Body of pancreas (tissue), 4 donors: ENCODE results near the gene PIAS2. TPM values are rescaled to one million over a fixed set of nuclear protein-coding genes. Genes with fewer than 3 reads are reported as not detected.
"Not testable (repeated sequence)": the region's sequence is repeated elsewhere in the genome, so short reads cannot be mapped to it uniquely, and the experiment has no call there.

Experiments
- ATAC-seq: fragments of 150-250 bp; one replicate; pipeline ENCODE4 v1.9.1; 2016
- DNase-seq, 4 donors: peaks; one replicate each; pipeline ENCODE4 v3.0.0-alpha.2; 2019
- H3K27ac ChIP-seq, 4 donors: fragments of 200-600 bp; sonication (generic); 1 replicate in 3 of 4; 2 replicates in 1 of 4; pipeline versions ENCODE4 v1.5.1 to v1.6.1; 2016 to 2019; ENCODE audit warnings: mild to moderate bottlenecking in 1 of 4, mixed read lengths in 1 of 4, moderate library complexity in 1 of 4
- H3K27me3 ChIP-seq, 2 donors: fragments of 200-600 bp; sonication (generic); one replicate each; pipeline ENCODE4 v1.6.0; 2016; ENCODE audit warnings: mild to moderate bottlenecking in 1 of 2
- H3K36me3 ChIP-seq, 2 donors: fragments of 200-600 bp; sonication (generic); replicated peaks in 1 of 2; 2 replicates each; pipeline ENCODE4 v1.5.1; 2016; ENCODE audit warnings: low read depth in 2 of 2; ENCODE audit not compliant: insufficient read depth in 1 of 2
- H3K4me1 ChIP-seq: fragments of 200-600 bp; sonication (generic); one replicate; pipeline ENCODE4 v1.6.0; 2016
- H3K4me3 ChIP-seq, 2 donors: fragments of 200-600 bp; sonication (generic); 1 replicate in 1 of 2; 2 replicates in 1 of 2; pipeline ENCODE4 v1.5.1; 2016 to 2019
- H3K9me3 ChIP-seq, 3 donors: fragments of 200-600 bp; sonication (generic); 1 replicate in 2 of 3; 2 replicates in 1 of 3; pipeline ENCODE4 v1.5.1; 2016
- CTCF ChIP-seq, 7 experiments: fragments of 450-650 bp in 4 of 7; fragments of 200-600 bp in 3 of 7; sonication (generic) in 3 of 7; IDR thresholded peaks; one replicate each; pipeline ENCODE4 v1.5.1; 2016 to 2019; ENCODE audit warnings: antibody characterized with exemption in 7 of 7
- POLR2A ChIP-seq, 3 donors: fragments of 450-650 bp; IDR thresholded peaks; one replicate each; pipeline ENCODE4 v1.6.1; 2016; ENCODE audit warnings: antibody characterized with exemption in 3 of 3, mild to moderate bottlenecking in 2 of 3
- WGBS, 2 donors: methylation state at CpG; one replicate each; pipeline ENCODE4 v1.1.5; 2017; 5-methylcytosine and 5-hydroxymethylcytosine counted together
- intact Hi-C: fragments of 100-400 bp; cut with DNase I; formaldehyde crosslinking; loops from one replicate; pipeline ENCODE4 v1.15.1; 2023
- total RNA-seq, 2 donors: library from RNA; depleted of rRNA; stranded (reverse); fragments of >200 nt; gene quantifications; one replicate each; pipeline ENCODE4 v1.1.0, GENCODE V29; 2016

Gene PIAS2, protein sequence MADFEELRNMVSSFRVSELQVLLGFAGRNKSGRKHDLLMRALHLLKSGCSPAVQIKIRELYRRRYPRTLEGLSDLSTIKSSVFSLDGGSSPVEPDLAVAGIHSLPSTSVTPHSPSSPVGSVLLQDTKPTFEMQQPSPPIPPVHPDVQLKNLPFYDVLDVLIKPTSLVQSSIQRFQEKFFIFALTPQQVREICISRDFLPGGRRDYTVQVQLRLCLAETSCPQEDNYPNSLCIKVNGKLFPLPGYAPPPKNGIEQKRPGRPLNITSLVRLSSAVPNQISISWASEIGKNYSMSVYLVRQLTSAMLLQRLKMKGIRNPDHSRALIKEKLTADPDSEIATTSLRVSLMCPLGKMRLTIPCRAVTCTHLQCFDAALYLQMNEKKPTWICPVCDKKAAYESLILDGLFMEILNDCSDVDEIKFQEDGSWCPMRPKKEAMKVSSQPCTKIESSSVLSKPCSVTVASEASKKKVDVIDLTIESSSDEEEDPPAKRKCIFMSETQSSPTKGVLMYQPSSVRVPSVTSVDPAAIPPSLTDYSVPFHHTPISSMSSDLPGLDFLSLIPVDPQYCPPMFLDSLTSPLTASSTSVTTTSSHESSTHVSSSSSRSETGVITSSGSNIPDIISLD
- 10 to 100 TPM; 12.5 to 15.6 TPM for total RNA-seq

- WGBS, 2 donors = 0 to 1% methylated on average over 23 to 102 of the region's 107 CpGs
- DNase-seq (peak; percentile 75 to 86 (median 78)), ATAC-seq (peak; percentile 92)
- H3K27me3 ChIP-seq = no peaks in the 10 kb centered on the region
- TF ChIP-seq POLR2A (IDR thresholded peaks at IDR 0.05) (peak; percentile 51 to 78 (median 70)), CTCF (IDR thresholded peaks at IDR 0.05) (peak in 1 of 7 experiments; percentile 5)
- peaks cover 19% of the 10 kb centered on the region for H3K4me1 ChIP-seq
- H3K36me3 ChIP-seq = no peaks in the 10 kb centered on the region
- H3K4me3 ChIP-seq = peak within 1 kb of the TSS; percentile 6 to 67
- intact Hi-C loops = no loop called here
- peak within 1 kb of the TSS; percentile 27 to 87 (median 80) for H3K27ac ChIP-seq
- H3K9me3 ChIP-seq = no peaks in the 10 kb centered on the region
Observed at GRCh38 chr18:46917108-46917802, at the start of gene PIAS2, which contains the start of gene KATNAL2. Gene PIAS2, minus strand, starts transcription at chr18:46917507. Its CDS starts 162 bp downstream, at chr18:46917345. Gene KATNAL2, plus strand, starts transcription at chr18:46917602. Its CDS starts 29,271 bp downstream, at chr18:46946873.

GRCh38 chr18:46966266-46966665 is 49.0 kb upstream of the PIAS2 start:
- H3K36me3 ChIP-seq, H3K4me3 ChIP-seq, H3K27me3 ChIP-seq, H3K27ac ChIP-seq, intact Hi-C loops, H3K9me3 ChIP-seq, H3K4me1 ChIP-seq, DNase-seq, ATAC-seq: not testable (repeated sequence)
- 100% methylated on average over 1 of the region's 10 CpGs; no CpG with 5 or more reads in 1 of the 2 donors for WGBS, 2 donors

- H3K4me3 ChIP-seq, intact Hi-C loops, DNase-seq, H3K27ac ChIP-seq, H3K36me3 ChIP-seq, H3K27me3 ChIP-seq, H3K4me1 ChIP-seq, H3K9me3 ChIP-seq: not testable (repeated sequence)
- 83% methylated on average over 8 of the region's 31 CpGs; no CpG with 5 or more reads in 1 of the 2 donors for WGBS, 2 donors
- ATAC-seq = peak; percentile 5
Observed at GRCh38 chr18:46964579-46965293, 47.4 kb upstream of the PIAS2 start.

GRCh38 chr18:46963656-46964578 is 46.6 kb upstream of the PIAS2 start:
- H3K36me3 ChIP-seq, H3K4me3 ChIP-seq, H3K9me3 ChIP-seq, intact Hi-C loops, DNase-seq, H3K27ac ChIP-seq, H3K4me1 ChIP-seq, H3K27me3 ChIP-seq: not testable (repeated sequence)
- no CpG with 5 or more reads among the region's 79 CpGs for WGBS, 2 donors
- peak; percentile 33 for ATAC-seq

DNA sequence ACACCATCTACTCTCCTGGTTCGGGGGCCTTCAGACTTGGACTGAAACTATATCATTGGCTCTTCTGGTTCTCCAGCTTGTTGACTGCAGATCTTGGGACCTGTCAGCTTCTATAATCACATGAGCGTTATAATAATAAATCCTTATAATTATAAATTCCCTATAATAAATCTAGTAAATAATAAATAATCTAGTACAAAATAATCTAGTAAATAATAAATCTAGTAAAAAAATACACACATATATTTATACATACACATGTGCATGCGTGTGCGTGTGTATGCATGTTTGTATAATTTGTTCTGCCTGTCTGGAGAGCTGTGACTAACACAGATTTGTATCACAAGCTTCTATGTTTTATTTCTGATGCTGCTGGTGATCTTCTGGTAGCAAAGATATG is 40.9 kb upstream of the PIAS2 start:
- H3K4me1 ChIP-seq = no peaks in the 10 kb centered on the region
- ATAC-seq = no peak
- no peak for DNase-seq
- TF ChIP-seq CTCF (IDR thresholded peaks at IDR 0.05) (no peak), POLR2A (IDR thresholded peaks at IDR 0.05) (no peak)
- no peak overlapping the region for H3K27ac ChIP-seq
- no peaks in the 10 kb centered on the region for H3K9me3 ChIP-seq
- no peaks in the 10 kb centered on the region for H3K36me3 ChIP-seq
- H3K4me3 ChIP-seq = no peak overlapping the region
- 85 to 97% methylated on average over 4 of the region's 4 CpGs for WGBS, 2 donors
- no peaks in the 10 kb centered on the region for H3K27me3 ChIP-seq
- intact Hi-C loops = no loop called here
